ENCODE data around the gene ARHGAP10. TPM values are rescaled to one million over a fixed set of nuclear protein-coding genes. Genes with fewer than 3 reads are reported as not detected.
"Not testable (repeated sequence)": the region's sequence is repeated elsewhere in the genome, so short reads cannot be mapped to it uniquely, and the experiment has no call there.

Gene ARHGAP10
- total RNA-seq, 1 experiment from 2014 or later: 9.0 TPM

- no peak for DNase-seq (ENCODE audit: low read depth)
Observed at GRCh38 chr4:148064451-148064850, 332.6 kb downstream of the ARHGAP10 start.

GRCh38 chr4:148065075-148065474 is 333.2 kb downstream of the ARHGAP10 start:
- DNase-seq (ENCODE audit: low read depth): no peak

- no peak for DNase-seq (ENCODE audit: low read depth)
Observed at GRCh38 chr4:148067301-148067916, 335.5 kb downstream of the ARHGAP10 start.

GRCh38 chr4:148068065-148068911 is 336.4 kb downstream of the ARHGAP10 start:
- DNase-seq (ENCODE audit: low read depth): no peak

- DNase-seq (ENCODE audit: low read depth): no peak
Observed at GRCh38 chr4:148069086-148069894, 337.4 kb downstream of the ARHGAP10 start.

GRCh38 chr4:148069895-148070178 is 337.9 kb downstream of the ARHGAP10 start:
- no peak for DNase-seq (ENCODE audit: low read depth)

GRCh38 chr4:148071009-148071408 is 339.1 kb downstream of the ARHGAP10 start:
- DNase-seq (ENCODE audit: low read depth): no peak

GRCh38 chr4:148072789-148073188 is 340.9 kb downstream of the ARHGAP10 start:
- no peak for DNase-seq (ENCODE audit: low read depth)

- no peak for DNase-seq (ENCODE audit: low read depth)
Observed at GRCh38 chr4:148073349-148073748, 341.5 kb downstream of the ARHGAP10 start.

GRCh38 chr4:148074462-148074861 is 342.6 kb downstream of the ARHGAP10 start:
- DNase-seq (ENCODE audit: low read depth): no peak

GRCh38 chr4:148075438-148075837 is 343.6 kb downstream of the ARHGAP10 start:
- no peak for DNase-seq (ENCODE audit: low read depth)

- peak; percentile 20 for DNase-seq (ENCODE audit: low read depth)
Observed at GRCh38 chr4:148076964-148077363, 345.1 kb downstream of the ARHGAP10 start.

GRCh38 chr4:148077581-148077980 is 345.7 kb downstream of the ARHGAP10 start:
- no peak for DNase-seq (ENCODE audit: low read depth)

- no peak for DNase-seq (ENCODE audit: low read depth)
Observed at GRCh38 chr4:148078061-148078460, 346.2 kb downstream of the ARHGAP10 start.

GRCh38 chr4:148079961-148080360 is 348.1 kb downstream of the ARHGAP10 start:
- no peak for DNase-seq (ENCODE audit: low read depth)

- no peak for DNase-seq (ENCODE audit: low read depth)
Observed at GRCh38 chr4:148081267-148081666, 349.4 kb downstream of the ARHGAP10 start.

- no peak for DNase-seq (ENCODE audit: low read depth)
Observed at GRCh38 chr4:148081745-148082144, 349.9 kb downstream of the ARHGAP10 start.

- DNase-seq (ENCODE audit: low read depth): not testable (repeated sequence)
Observed at GRCh38 chr4:148083073-148083472, 351.2 kb downstream of the ARHGAP10 start.

GRCh38 chr4:148089624-148090023 is 357.7 kb downstream of the ARHGAP10 start:
- no peak for DNase-seq (ENCODE audit: low read depth)

- DNase-seq (ENCODE audit: low read depth): no peak
Observed at GRCh38 chr4:148090029-148090428, 358.1 kb downstream of the ARHGAP10 start.

GRCh38 chr4:148090503-148091476 is 358.9 kb downstream of the ARHGAP10 start:
- DNase-seq (ENCODE audit: low read depth): no peak
